OCI-LY7 (cell line): ENCODE data around the gene MARK2.

ENCODE experiments used
- EZH2phosphoT487 ChIP-seq: fragments of 200-600 bp; sonication (generic); IDR thresholded peaks from 2 replicates; pipeline ENCODE4 v1.6.1; 2018; ENCODE audit warnings: low read depth, borderline replicate concordance, mild to moderate bottlenecking, mixed run types, antibody characterized with exemption, low read length, moderate library complexity, mixed read lengths
- TF ChIP-seq, protein P1 (sequence below): fragments of 200-600 bp; sonication (generic); conservative IDR thresholded peaks from 2 replicates; pipeline ENCODE4 v1.5.1; 2014; ENCODE audit warnings: mild to moderate bottlenecking, antibody characterized with exemption, low read length, moderate library complexity, mixed read lengths

DNA sequence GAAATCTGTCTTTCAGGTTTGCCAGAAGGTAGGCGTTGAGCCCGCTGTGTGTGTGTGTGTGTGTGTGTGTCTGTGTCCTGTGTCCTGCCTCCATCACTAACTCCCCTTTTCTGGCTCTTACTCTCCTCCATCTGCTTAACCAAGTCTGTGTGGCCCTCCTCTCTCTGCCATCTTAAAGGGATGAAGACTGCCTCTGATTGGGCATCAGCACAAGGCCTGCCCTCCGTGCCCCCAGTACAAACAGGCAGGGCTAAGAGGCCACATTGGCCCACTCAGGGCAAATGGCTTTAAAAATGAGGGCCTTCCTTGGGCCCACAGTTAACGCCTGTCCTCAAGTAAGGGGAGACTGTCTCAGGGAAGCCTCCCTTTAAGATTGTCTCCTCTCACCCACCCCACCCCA is 67.2 kb downstream of the MARK2 start:
- TF ChIP-seq, protein P1, sequence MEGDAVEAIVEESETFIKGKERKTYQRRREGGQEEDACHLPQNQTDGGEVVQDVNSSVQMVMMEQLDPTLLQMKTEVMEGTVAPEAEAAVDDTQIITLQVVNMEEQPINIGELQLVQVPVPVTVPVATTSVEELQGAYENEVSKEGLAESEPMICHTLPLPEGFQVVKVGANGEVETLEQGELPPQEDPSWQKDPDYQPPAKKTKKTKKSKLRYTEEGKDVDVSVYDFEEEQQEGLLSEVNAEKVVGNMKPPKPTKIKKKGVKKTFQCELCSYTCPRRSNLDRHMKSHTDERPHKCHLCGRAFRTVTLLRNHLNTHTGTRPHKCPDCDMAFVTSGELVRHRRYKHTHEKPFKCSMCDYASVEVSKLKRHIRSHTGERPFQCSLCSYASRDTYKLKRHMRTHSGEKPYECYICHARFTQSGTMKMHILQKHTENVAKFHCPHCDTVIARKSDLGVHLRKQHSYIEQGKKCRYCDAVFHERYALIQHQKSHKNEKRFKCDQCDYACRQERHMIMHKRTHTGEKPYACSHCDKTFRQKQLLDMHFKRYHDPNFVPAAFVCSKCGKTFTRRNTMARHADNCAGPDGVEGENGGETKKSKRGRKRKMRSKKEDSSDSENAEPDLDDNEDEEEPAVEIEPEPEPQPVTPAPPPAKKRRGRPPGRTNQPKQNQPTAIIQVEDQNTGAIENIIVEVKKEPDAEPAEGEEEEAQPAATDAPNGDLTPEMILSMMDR = no peak
- no peak for TF ChIP-seq EZH2phosphoT487
